ENCODE results near the gene PID1. TPM values are rescaled to one million over a fixed set of nuclear protein-coding genes. Genes with fewer than 3 reads are reported as not detected.

PID1 gene
- total RNA-seq, 1 donor from 2014 or later, result not detected

DNA sequence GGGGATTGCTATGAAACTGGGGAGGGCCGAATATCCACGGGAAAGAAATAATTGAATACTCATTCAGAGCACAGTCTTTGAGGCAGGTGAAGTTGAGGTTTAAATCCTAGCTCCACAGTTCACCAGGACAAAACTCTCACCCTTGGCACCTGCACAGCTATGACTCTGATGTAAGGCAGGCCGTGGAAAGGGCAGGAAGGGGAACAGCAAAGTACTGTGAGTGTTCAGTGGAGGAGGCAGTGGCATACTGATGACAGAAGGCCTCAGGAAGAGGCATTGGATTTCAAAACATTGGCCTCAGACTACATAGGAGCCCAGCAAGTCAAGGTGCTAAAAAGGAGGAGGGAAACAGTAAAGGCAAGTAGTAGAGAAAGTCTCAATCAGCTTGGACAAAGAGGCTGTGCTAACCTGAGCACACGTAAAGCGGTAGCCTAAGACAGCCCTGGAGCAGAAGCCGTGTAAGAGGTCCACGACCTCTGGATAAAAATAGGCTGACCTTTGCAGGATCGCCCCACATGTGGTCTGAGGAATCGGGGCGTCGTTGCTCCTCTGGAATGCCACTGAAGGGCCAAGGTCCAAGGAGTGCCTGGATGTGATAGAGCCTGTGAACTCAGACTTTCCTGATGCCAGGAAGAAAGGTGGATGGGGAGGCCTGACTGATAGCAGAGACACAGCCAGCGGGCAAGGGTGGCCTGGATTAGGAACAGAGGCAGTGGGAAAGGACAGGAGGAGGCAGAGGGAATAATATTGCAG lies 243.6 kb downstream of the PID1 start:
- no peak for DNase-seq (ENCODE audit: low read depth, low spot score)

DNA sequence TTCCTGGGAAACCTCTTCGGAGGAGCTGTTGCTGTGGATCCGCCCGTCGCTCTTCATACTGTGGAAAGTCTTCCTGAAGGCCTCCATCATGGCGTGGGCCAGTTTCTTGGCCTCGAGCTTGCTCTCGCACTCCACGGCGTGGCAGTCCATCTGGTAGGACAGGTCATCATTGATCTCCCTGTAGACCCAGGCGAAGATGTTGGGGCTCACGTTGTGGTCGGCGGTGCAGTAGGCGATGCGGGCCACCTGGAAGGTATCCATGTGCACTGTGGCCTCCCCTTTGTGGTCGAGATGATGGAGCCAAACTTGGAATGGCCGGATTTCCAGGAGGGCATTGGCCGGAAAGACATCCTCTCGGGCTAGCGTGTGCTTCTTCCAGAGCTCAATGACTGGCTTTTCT lies 245.4 kb downstream of the PID1 start:
- no peak for DNase-seq (ENCODE audit: low read depth, low spot score)

DNA sequence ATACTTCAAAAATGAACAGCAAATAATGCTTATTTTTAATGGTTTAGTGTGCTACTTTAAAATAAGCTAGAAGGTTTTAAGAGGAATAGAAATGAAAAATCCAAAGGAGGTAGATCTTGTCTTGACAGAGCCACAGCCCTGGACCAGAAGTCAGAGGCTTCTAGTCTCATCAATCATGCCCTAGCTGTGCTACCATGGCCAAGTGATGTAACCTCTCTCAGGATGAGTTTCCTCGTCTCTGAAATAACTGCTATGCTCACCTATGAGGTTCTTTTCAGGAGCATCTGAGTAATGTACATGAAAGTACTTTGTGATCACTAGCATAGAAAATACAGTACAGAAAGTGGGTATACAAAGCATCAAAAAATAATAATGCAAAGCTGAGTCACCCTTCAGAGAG lies 248.4 kb downstream of the PID1 start:
- no peak for DNase-seq (ENCODE audit: low read depth, low spot score)

DNA sequence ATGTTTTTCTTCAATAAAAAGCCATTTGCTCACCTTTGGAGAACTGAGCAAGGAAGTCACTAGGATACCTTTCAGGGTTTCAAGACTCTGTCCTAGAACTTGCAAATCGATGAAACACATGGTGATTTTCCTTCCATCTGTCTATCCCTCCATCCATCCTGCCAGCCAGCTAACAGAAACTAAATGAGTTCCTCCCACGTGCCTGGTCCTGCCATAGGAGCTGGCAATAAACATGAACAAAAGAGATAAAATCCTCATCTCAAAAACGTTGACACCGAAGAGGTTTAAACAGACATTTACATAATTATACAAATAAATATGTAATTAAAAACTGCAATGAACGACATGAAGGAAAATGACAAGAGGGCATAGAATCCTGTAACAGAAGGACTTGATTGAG lies 249.0 kb downstream of the PID1 start:
- no peak for DNase-seq (ENCODE audit: low read depth, low spot score)

DNA sequence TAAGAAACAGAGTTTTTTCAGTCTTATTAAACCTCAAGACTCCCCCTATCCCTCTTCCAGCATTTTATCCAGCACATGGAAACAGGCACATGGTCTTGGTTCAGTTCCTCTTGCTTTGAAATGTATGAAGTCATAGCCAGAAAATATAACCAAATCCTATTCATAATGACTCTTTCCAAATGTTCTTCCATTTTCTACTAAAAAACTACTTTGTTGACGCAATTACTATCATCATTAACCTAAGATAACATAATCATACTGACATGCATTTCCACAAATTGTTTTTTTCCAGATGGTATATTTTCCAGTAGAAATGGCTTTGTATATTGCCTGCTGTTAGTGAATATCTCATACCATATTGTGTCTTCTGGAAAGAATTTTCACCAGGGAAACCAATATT lies 261.3 kb downstream of the PID1 start:
- no peak for DNase-seq (ENCODE audit: low read depth, low spot score)

DNA sequence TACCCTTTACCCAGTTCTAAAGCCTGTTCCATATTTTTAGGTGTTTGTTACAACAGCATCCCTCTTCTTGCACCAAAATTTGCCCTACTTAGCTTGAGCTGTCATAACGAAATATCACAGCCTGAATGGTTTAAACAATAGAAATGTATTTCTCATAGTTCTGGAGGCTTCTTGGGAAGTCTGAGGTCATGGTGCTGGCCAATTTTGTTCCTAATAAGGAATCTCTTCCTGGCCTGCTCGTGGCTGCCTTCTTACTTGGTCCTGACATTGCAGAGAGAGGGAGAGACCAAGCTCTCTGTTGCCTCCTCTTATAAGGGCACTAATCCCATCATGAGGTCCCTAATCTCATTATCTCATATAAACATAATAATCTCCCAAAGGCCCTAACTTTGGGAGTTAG lies 267.8 kb downstream of the PID1 start:
- DNase-seq (ENCODE audit: low read depth, low spot score), result no peak

DNA sequence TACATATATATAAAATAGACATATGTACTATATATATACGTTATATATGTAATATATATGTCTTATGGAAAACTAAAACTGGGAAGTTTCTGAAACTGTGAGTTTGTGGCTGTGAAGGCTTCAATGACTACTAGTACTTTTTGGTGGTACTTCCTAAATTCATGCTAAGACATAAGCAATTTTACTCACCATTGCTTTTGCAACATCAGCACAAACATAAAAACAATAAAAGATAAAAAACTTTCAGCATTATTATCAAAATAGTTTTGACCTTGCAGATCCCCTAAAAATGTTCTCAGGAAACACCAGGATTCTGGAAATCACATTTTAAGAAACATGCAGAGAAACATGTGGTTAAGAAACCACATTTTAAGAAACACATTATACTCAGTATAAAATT lies 269.9 kb downstream of the PID1 start:
- no peak for DNase-seq (ENCODE audit: low read depth, low spot score)

DNA sequence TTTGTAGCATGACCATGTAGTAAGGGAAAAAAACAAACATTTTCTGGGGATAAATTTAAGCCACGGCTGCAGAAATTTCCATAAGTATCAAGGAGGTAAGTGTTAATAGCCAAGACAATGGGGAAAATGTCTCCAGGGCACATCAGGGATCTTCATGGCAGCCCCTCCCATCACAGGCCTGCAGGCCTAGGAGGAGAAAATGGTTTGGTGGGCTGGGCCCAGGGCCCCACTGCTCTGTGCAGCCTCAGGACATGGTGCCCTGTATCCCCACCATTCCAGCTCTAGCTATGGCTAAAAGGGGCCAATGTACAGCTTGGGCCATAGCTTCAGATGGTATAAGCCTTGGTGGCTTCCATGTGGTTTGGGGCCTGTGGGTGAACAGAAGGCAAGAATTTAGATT lies 271.8 kb downstream of the PID1 start:
- no peak for DNase-seq (ENCODE audit: low read depth, low spot score)

DNA sequence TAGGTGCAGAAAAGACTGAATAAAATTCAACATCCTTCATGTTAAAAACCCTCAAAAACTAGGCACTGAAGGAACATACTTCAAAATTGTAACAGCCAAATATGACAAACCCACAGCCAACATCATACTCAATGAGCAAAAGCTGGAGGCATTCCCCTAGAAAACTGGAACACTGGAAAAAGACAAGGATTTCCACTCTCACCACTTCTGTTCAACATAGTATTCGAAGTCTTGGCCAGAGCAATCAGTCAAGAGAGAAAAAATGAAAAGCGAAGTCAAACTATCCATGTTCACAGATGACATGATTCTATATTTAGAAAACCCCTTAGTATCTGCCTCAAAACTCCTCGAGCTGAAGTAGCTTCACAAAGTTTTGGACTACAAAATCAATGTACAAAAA lies 282.3 kb downstream of the PID1 start:
- DNase-seq (ENCODE audit: low read depth, low spot score), result no peak

DNA sequence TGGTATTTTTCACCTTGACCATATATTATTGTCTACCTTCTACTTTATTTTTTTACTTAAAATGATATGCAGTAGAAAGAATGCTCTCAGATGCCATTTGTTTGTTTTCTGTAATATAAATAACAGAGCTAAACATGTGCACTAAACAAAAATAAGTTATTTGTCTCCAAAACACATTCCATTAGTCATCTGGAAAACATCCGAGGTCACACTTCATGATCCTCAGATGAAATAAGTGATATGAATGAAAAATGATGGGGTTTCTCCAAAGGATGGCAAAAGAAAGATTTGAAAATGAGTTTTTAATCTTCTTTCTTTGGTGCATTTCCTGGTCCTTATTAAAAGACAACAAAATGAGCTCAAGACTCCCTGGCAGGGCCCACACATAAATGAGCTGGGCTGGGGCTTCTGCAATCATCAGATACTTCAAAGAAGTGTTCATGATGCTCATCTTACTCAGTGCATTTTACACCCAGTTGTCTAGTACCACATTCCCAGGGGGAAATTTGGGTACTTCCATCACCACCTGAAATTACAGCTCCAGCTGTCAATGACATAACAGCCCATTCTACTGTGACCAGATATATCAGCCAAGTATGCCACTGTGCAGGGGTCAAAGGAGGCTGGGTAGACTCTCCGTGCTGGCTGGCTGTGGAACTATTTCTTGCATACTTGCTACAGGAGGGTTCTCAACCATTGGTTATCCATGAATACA lies 283.5 kb downstream of the PID1 start:
- DNase-seq (ENCODE audit: low read depth, low spot score), result no peak

DNA sequence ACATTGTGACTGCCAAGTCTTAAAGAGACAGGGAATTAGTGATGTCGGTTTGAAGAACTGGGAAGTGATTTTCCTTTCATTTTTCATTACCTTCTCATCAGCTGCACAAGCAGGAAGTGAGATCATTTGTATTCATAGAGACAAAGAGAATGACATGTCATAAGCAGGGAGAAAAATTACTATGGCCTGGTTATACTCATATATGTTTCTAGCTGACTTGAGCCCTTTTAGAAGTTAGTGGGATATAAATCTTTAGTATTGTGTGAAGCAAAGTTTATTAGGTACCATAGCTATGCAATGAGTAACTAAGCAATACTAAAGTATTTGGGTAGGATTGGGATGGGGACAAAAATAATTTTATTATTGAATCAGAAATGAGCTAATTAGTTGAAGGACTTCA lies 284.1 kb downstream of the PID1 start:
- no peak for DNase-seq (ENCODE audit: low read depth, low spot score)

DNA sequence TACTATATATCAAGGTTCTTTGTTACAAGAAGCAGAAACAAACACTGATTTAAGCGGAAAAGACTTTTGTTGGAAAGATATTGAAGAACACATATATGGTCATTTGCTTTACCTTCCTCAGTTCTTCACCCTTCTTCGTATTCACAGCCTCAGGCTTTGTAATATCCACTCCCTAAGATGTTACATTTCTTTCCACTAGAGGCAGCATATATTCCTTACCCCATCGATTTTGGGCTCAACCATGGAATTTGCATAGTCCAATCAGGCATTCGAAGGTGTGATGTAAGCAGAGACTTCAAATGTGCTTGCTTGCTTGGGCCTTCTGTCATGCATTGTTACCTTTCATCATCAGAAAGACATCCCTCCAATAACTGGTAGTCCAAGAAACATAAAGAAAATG lies 287.4 kb downstream of the PID1 start:
- DNase-seq (ENCODE audit: low read depth, low spot score), result no peak

DNA sequence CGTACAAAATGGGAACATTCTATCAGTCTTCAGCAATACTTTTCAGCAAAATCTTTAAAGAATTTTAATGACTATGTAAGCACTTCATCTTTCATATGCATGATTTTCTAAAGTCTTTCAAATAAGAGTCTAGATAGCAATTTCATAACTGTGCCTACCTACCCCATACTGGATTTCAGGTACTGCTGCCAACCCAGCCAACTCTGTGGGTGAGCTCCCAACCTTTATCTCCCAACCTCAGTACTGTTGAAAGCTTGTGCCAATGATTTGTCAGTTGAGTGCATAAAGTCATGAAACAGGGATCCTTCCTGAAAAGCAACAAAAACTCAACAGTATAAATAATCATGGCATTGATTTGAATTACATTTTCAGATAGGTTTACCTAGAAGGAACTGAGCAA lies 296.9 kb downstream of the PID1 start:
- no peak for DNase-seq (ENCODE audit: low read depth, low spot score)
